Measurements from ENCODE around the gene IKZF1.
"Not testable (repeated sequence)": the region's sequence is repeated elsewhere in the genome, so short reads cannot be mapped to it uniquely, and the experiment has no call there.

Gene IKZF1

GRCh38 chr7:50334341-50334994 lies 30.0 kb downstream of the IKZF1 start:
- Histone ChIP-seq H3K27me3 (ENCODE audit: control insufficient read depth, insufficient read depth, low read length) (no peaks in the 10 kb centered on the region), H3K4me3 (ENCODE audit: low read length) (no peak overlapping the region), H3K9me3 (ENCODE audit: control insufficient read depth, insufficient read depth, low read length) (no peaks in the 10 kb centered on the region), H3K4me1 (ENCODE audit: control insufficient read depth, insufficient read depth, low read length) (no peaks in the 10 kb centered on the region), H3K27ac (ENCODE audit: low read length) (no peak overlapping the region), H3K36me3 (ENCODE audit: control insufficient read depth, insufficient read depth, low read length) (no peaks in the 10 kb centered on the region)
- DNase-seq (ENCODE audit: low read depth, low spot score): no peak
- 100% methylated on average over 1 of the region's 1 CpG for WGBS (ENCODE audit: insufficient coverage, insufficient read length)

DNA sequence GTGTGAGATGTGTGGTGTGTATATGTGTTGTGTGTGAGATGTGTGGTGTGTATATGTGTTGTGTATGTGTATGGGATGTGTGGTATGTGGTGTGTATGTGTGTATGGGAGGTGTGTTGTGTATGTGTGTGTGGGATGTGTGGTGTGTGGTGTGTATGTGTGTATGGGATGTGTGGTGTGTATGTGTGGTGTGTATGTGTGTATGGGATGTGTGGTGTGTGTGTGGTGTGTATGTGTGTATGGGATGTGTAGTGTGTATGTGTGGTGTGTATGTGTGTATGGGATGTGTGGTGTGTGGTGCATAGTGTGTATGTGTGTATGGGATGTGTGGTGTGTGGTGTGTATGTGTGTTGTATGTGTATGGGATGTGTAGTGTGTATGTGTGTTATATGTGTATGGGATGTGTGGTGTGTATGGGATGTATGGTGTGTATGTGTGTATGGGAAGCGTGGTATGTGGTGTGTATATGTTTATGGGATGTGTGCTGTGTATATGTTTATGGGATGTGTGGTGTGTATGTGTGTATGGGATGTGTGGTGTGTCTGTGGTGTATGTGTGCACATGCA lies 30.8 kb downstream of the IKZF1 start:
- no peak for DNase-seq (ENCODE audit: low read depth, low spot score)
- 100% methylated on average over 1 of the region's 1 CpG for WGBS (ENCODE audit: insufficient coverage, insufficient read length)
- H3K4me1 ChIP-seq (ENCODE audit: control insufficient read depth, insufficient read depth, low read length): peaks cover 3% of the 10 kb centered on the region; the same call in 1 of the 2 replicates
- no peaks in the 10 kb centered on the region for H3K9me3 ChIP-seq (ENCODE audit: control insufficient read depth, insufficient read depth, low read length)
- H3K27ac ChIP-seq (ENCODE audit: low read length): no peak overlapping the region
- H3K36me3 ChIP-seq (ENCODE audit: control insufficient read depth, insufficient read depth, low read length): no peaks in the 10 kb centered on the region
- H3K4me3 ChIP-seq (ENCODE audit: low read length): no peak overlapping the region
- no peaks in the 10 kb centered on the region for H3K27me3 ChIP-seq (ENCODE audit: control insufficient read depth, insufficient read depth, low read length)

- H3K36me3 ChIP-seq (ENCODE audit: control insufficient read depth, insufficient read depth, low read length): no peaks in the 10 kb centered on the region
- peaks cover 3% of the 10 kb centered on the region; the same call in 1 of the 2 replicates for H3K4me1 ChIP-seq (ENCODE audit: control insufficient read depth, insufficient read depth, low read length)
- no peaks in the 10 kb centered on the region for H3K9me3 ChIP-seq (ENCODE audit: control insufficient read depth, insufficient read depth, low read length)
- H3K27ac ChIP-seq (ENCODE audit: low read length): no peak overlapping the region
- no peak overlapping the region for H3K4me3 ChIP-seq (ENCODE audit: low read length)
- no peak for DNase-seq (ENCODE audit: low read depth, low spot score)
- H3K27me3 ChIP-seq (ENCODE audit: control insufficient read depth, insufficient read depth, low read length): no peaks in the 10 kb centered on the region
- WGBS (ENCODE audit: insufficient coverage, insufficient read length): no CpG with 5 or more reads among the region's 22 CpGs
Observed at GRCh38 chr7:50335795-50336754, 31.6 kb downstream of the IKZF1 start.

DNA sequence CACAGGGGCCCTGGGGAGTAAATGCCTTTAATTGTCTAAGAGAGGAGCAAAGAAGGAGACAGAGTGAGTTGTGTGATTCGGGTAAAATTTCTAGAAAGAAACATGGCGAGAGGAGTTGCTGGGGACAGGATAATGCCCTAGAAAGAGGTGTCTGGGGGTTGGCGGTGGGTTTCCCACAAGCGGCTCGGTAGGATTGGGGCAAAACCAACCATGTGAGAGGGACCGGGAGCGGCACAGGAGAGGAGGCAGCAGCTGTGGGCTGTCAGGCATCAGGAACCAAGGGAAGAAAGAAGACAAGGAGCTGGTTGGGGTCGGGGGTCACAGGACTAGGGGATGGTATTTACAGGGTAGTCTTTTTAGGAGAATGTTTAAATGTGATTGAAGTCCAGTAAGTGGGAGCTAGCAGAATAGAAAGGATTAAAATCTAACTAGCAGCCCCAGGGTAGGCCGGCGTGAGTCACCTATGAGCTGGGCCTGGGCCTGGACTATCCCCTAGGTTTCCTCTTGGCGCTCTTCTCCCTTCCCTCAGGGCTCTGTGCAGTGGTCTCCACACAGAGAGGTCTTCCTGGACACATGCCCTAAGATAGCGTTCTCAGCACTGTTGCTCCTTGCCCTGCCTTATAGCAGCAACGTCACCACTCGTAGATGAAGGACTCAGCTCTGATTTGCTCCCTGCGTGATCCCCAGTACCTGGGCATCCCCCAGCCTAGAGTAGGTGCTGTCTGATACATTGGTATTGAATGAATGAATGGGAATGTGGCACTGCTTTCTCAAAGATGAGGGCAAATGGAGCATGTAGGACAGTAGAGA lies 32.6 kb downstream of the IKZF1 start:
- H3K27ac ChIP-seq (ENCODE audit: low read length): no peak overlapping the region
- H3K36me3 ChIP-seq (ENCODE audit: control insufficient read depth, insufficient read depth, low read length): no peaks in the 10 kb centered on the region
- no peak overlapping the region for H3K4me3 ChIP-seq (ENCODE audit: low read length)
- peaks cover 3% of the 10 kb centered on the region; the same call in 1 of the 2 replicates for H3K4me1 ChIP-seq (ENCODE audit: control insufficient read depth, insufficient read depth, low read length)
- no peaks in the 10 kb centered on the region for H3K27me3 ChIP-seq (ENCODE audit: control insufficient read depth, insufficient read depth, low read length)
- WGBS (ENCODE audit: insufficient coverage, insufficient read length): no CpG with 5 or more reads among the region's 15 CpGs
- DNase-seq (ENCODE audit: low read depth, low spot score): no peak
- H3K9me3 ChIP-seq (ENCODE audit: control insufficient read depth, insufficient read depth, low read length): no peaks in the 10 kb centered on the region

DNA sequence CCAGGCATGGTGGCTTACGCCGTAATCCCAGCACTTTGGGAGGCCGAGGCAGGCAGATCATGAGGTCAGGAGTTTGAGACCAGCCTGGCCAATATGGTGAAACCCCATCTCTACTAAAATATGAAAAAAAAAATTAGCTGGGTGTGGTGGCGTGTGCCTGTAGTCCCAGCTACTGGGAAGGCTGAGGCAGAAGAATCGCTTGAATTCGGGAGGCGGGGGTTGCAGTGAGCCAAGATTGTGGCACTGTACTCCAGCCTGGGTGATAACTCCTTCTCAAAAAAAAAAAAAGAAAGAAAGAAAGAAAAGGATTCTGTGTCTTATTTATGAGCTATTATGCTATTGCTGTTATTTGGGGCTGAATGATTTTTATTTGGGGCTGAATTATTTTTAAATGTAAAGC lies 35.0 kb downstream of the IKZF1 start:
- H3K4me1 ChIP-seq (ENCODE audit: control insufficient read depth, insufficient read depth, low read length); H3K9me3 ChIP-seq (ENCODE audit: control insufficient read depth, insufficient read depth, low read length); DNase-seq (ENCODE audit: low read depth, low spot score); H3K36me3 ChIP-seq (ENCODE audit: control insufficient read depth, insufficient read depth, low read length); H3K27me3 ChIP-seq (ENCODE audit: control insufficient read depth, insufficient read depth, low read length); H3K27ac ChIP-seq (ENCODE audit: low read length); H3K4me3 ChIP-seq (ENCODE audit: low read length): not testable (repeated sequence)
- WGBS (ENCODE audit: insufficient coverage, insufficient read length): no CpG with 5 or more reads among the region's 7 CpGs

DNA sequence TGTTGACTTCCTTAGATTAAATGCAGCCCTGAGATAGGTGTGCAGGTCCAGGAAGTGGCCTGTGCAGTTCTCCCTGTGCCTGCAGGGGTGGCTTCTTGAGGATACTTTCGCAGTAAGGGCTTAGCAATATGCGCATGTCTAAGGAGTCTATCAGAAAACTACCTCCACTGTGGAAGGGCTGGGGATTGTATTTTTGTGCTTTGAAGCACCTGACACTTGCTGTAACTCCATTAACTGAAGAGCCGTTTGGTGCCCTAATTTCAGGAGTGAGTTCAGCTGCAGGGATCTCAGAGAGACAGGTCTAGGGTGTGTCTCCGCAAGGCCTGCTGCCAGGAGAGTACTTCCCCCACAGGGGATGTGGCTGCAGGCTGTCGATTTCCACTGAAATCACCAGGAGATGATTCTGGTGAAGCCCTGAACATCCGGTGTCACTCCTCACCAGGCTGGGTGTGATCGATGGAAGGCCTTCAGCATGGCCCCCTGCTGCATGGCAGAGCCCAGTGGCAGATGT lies 35.5 kb downstream of the IKZF1 start:
- no CpG with 5 or more reads among the region's 7 CpGs for WGBS (ENCODE audit: insufficient coverage, insufficient read length)
- H3K4me1 ChIP-seq (ENCODE audit: control insufficient read depth, insufficient read depth, low read length): peaks cover 5% of the 10 kb centered on the region

DNA sequence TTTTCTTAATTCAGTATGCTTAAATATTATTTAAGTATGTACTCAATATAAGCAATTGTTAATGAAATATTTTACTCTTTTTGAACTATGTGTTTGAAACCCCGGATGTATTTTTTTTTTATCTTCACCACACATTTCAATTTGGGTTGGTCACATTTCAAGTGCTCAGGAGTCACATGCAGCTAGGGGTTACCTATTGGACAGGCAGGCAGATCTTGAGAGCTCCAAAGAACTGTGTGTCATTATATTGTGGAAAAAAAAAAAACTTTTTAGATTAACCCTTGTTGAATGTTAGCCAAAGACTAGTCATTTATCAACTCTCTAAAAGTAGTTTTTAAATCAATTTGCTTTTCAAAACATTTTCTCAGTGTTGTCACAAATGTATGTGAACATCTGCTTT lies 37.2 kb downstream of the IKZF1 start:
- Histone ChIP-seq H3K4me3 (ENCODE audit: low read length) (no peak overlapping the region), H3K36me3 (ENCODE audit: control insufficient read depth, insufficient read depth, low read length) (no peaks in the 10 kb centered on the region), H3K27me3 (ENCODE audit: control insufficient read depth, insufficient read depth, low read length) (no peaks in the 10 kb centered on the region), H3K4me1 (ENCODE audit: control insufficient read depth, insufficient read depth, low read length) (peaks cover 5% of the 10 kb centered on the region), H3K9me3 (ENCODE audit: control insufficient read depth, insufficient read depth, low read length) (no peaks in the 10 kb centered on the region), H3K27ac (ENCODE audit: low read length) (no peak overlapping the region)
- no CpG with 5 or more reads among the region's 1 CpG for WGBS (ENCODE audit: insufficient coverage, insufficient read length)
- DNase-seq (ENCODE audit: low read depth, low spot score): no peak

More for the DNA sequence above, 35.5 kb downstream of the IKZF1 start:
- H3K9me3 ChIP-seq (ENCODE audit: control insufficient read depth, insufficient read depth, low read length): no peaks in the 10 kb centered on the region
- H3K27me3 ChIP-seq (ENCODE audit: control insufficient read depth, insufficient read depth, low read length): no peaks in the 10 kb centered on the region
- DNase-seq (ENCODE audit: low read depth, low spot score): no peak
- no peaks in the 10 kb centered on the region for H3K36me3 ChIP-seq (ENCODE audit: control insufficient read depth, insufficient read depth, low read length)
- H3K27ac ChIP-seq (ENCODE audit: low read length): no peak overlapping the region
- H3K4me3 ChIP-seq (ENCODE audit: low read length): no peak overlapping the region

- no peaks in the 10 kb centered on the region for H3K9me3 ChIP-seq (ENCODE audit: control insufficient read depth, insufficient read depth, low read length)
- no peak for DNase-seq (ENCODE audit: low read depth, low spot score)
- no peaks in the 10 kb centered on the region for H3K27me3 ChIP-seq (ENCODE audit: control insufficient read depth, insufficient read depth, low read length)
- no peak overlapping the region for H3K27ac ChIP-seq (ENCODE audit: low read length)
- no peak overlapping the region for H3K4me3 ChIP-seq (ENCODE audit: low read length)
- WGBS (ENCODE audit: insufficient coverage, insufficient read length): no CpG with 5 or more reads among the region's 8 CpGs
- H3K4me1 ChIP-seq (ENCODE audit: control insufficient read depth, insufficient read depth, low read length): peaks cover 5% of the 10 kb centered on the region
- H3K36me3 ChIP-seq (ENCODE audit: control insufficient read depth, insufficient read depth, low read length): no peaks in the 10 kb centered on the region
Observed at GRCh38 chr7:50342616-50343114, 38.1 kb downstream of the IKZF1 start.

DNA sequence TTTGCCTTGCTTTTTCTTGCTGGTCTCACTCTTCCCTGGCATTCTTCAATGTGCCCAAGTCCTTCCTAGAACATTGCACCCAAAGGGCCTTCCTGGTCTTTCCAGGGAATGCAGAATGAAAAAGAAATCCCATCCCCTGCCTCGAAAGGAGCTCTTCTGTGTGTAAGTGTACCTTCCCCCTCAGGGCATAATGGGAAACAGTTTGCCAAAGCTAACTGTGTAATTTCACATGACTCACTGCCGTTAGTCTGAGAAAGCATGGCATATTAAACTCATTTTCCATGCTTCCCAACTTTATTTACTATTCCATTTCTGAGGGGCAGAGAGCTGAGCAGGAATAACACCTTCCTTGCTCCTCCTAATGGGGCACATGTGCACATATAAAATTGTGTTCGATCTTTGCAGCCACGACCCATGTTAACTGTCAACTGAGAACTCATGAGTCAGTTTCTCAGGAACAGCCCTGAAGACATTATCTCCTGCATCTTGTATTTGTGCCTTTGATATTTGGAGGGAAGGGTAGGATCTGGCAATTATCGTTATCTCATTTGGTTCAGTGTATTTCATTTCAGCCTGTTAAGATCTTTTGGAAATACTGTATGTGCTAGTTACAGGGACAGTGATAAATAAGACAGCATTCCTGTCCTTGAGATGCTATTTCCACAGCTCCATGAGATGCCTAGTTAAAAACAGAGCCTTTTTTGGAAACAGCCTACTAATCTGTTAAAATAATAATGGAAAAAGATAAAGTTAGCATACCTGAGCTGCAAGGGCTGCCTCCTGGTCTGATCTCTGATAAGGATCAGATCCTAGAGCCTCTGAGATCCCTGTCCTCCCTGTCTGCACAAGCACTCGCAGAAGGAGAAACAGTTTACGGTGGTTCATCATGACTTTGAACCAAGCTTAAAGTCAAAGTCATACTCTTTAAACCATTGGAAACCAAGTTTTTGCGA lies 42.3 kb downstream of the IKZF1 start:
- no peaks in the 10 kb centered on the region for H3K36me3 ChIP-seq (ENCODE audit: control insufficient read depth, insufficient read depth, low read length)
- no CpG with 5 or more reads among the region's 8 CpGs for WGBS (ENCODE audit: insufficient coverage, insufficient read length)
- peaks cover 2% of the 10 kb centered on the region; the same call in 1 of the 2 replicates for H3K4me1 ChIP-seq (ENCODE audit: control insufficient read depth, insufficient read depth, low read length)
- no peak for DNase-seq (ENCODE audit: low read depth, low spot score)
- H3K4me3 ChIP-seq (ENCODE audit: low read length): no peak overlapping the region
- no peak overlapping the region for H3K27ac ChIP-seq (ENCODE audit: low read length)
- no peaks in the 10 kb centered on the region for H3K27me3 ChIP-seq (ENCODE audit: control insufficient read depth, insufficient read depth, low read length)
- H3K9me3 ChIP-seq (ENCODE audit: control insufficient read depth, insufficient read depth, low read length): no peaks in the 10 kb centered on the region
